HepG2 (cell line): ENCODE results near the gene CAPZA3.

Experiments
- AGO2 ChIP-seq: fragments of 200-400 bp; formaldehyde crosslinking; optimal IDR thresholded peaks from 2 replicates; pipeline ENCODE3; 2017; ENCODE audit warnings: mild to moderate bottlenecking, low read depth, low read length, moderate library complexity
- SIN3B ChIP-seq: fragments of 150-350 bp; IDR thresholded peaks from 2 replicates; pipeline ENCODE4 v1.6.1; 2014; ENCODE audit warnings: low read length
- ZNF790 ChIP-seq: sonication (generic); formaldehyde crosslinking; IDR thresholded peaks from 2 replicates; pipeline ENCODE4 v1.8.0; 2022; ENCODE audit warnings: missing genetic modification reagents, mild to moderate bottlenecking, borderline replicate concordance

DNA sequence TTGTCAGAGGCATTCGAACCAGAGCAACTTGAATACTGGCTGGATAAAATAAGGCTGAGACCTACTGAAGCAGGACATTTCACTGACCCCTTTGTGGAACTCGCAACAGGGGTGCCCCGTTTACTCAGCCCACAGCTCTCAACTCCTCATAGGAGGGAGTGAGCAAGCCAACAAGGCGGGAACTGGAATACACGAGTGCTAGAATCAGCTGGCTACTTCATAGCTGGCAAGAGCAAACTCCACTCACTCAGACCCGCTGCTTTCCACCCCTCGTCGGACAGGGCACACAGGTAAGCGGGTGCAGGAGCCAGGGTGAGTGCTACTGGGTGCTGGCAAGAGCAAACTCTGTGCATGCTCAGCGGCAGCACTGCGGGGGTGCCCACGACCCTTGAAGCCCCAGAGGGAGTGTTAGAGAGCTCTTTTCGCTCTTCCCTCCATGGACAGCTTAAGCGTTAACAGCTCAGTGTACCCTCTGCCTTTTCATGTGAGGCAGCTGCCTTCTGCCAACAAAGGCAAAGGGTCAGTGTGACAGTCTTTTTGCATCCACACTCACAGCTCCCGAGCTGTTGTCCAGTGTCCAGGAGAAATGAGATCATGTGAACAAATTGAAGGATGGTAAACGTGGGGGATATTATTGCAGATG lies 15.7 kb downstream of the CAPZA3 start:
- TF ChIP-seq ZNF790 (CRISPR knock-in tag): no peak
- TF ChIP-seq AGO2: no peak
- TF ChIP-seq SIN3B: no peak
